HepG2 (cell line): ENCODE measurements around the gene CS. TPM values are rescaled to one million over a fixed set of nuclear protein-coding genes. Genes with fewer than 3 reads are reported as not detected.

Source experiments
- BCL3 ChIP-seq: sonication (generic); formaldehyde crosslinking; IDR thresholded peaks from 2 replicates; pipeline ENCODE4 v1.5.1; 2020; ENCODE audit warnings: mild to moderate bottlenecking, missing genetic modification reagents, moderate library complexity
- FOXO1 ChIP-seq: sonication (generic); formaldehyde crosslinking; IDR thresholded peaks from 2 replicates; pipeline ENCODE4 v1.4.0; 2020; ENCODE audit warnings: missing genetic modification reagents
- GLI4 ChIP-seq: sonication (generic); formaldehyde crosslinking; IDR thresholded peaks from 2 replicates; pipeline ENCODE4 v1.5.1; 2020; ENCODE audit warnings: missing genetic modification reagents, mild to moderate bottlenecking, moderate library complexity, borderline replicate concordance
- IRF2 ChIP-seq: IDR thresholded peaks from 2 replicates; pipeline ENCODE4 v1.6.1; 2018; ENCODE audit warnings: missing genetic modification reagents, missing compliant biosample characterization
- KLF16 ChIP-seq, 2 experiments: sonication (generic) in 1 of 2; formaldehyde crosslinking in 1 of 2; IDR thresholded peaks; 2 replicates each; pipeline versions ENCODE4 v1.6.1 to v1.8.0; 2016 to 2023; ENCODE audit warnings: missing genetic modification reagents in 2 of 2, missing compliant biosample characterization in 1 of 2
- PAXIP1 ChIP-seq: sonication (generic); formaldehyde crosslinking; conservative IDR thresholded peaks from 2 replicates; pipeline ENCODE4 v1.4.0; 2020; ENCODE audit warnings: mild to moderate bottlenecking, missing genetic modification reagents, moderate library complexity
- PRDM15 ChIP-seq: sonication (generic); formaldehyde crosslinking; IDR thresholded peaks from 2 replicates; pipeline ENCODE4 v1.4.0; 2020; ENCODE audit warnings: missing genetic modification reagents
- PRDM4 ChIP-seq: sonication (generic); formaldehyde crosslinking; IDR thresholded peaks from 2 replicates; pipeline ENCODE4 v1.9.0; 2021; ENCODE audit warnings: missing genetic modification reagents, borderline replicate concordance
- TEAD2 ChIP-seq: sonication (generic); formaldehyde crosslinking; IDR thresholded peaks from 2 replicates; pipeline ENCODE4 v1.9.0; 2021; ENCODE audit warnings: missing genetic modification reagents
- ZBTB1 ChIP-seq: sonication (generic); formaldehyde crosslinking; IDR thresholded peaks from 2 replicates; pipeline ENCODE4 v1.4.0; 2020; ENCODE audit warnings: missing genetic modification reagents, borderline replicate concordance
- ZNF564 ChIP-seq: sonication (generic); formaldehyde crosslinking; IDR thresholded peaks from 2 replicates; pipeline ENCODE4 v1.8.1; 2023; ENCODE audit warnings: mild to moderate bottlenecking, missing genetic modification reagents
- ZNF740 ChIP-seq: sonication (generic); formaldehyde crosslinking; IDR thresholded peaks from 2 replicates; pipeline ENCODE4 v1.4.0; 2020; ENCODE audit warnings: missing genetic modification reagents
- polyA plus RNA-seq, 8 experiments: library from polyadenylated mRNA; depleted of rRNA in 3 of 8; stranded (reverse) in 7 of 8; unstranded in 1 of 8; fragments of >200 nt; fragmentation: Illumina TruSeq in 4 of 8; extraction: Trizol in 4 of 8; gene quantifications; 2 replicates each; pipeline versions ENCODE4 v1.2.1 to v1.2.3, GENCODE V29; 2011 to 2016; ENCODE audit warnings: low read depth in 4 of 8, missing spikeins in 1 of 8, mixed read lengths in 1 of 8; ENCODE audit not compliant: insufficient read depth in 1 of 8
- total RNA-seq, 5 experiments: library from RNA; depleted of rRNA; stranded (reverse); fragments of >200 nt; fragmentation: Illumina TruSeq; extraction: Trizol; gene quantifications; 2 replicates each; pipeline ENCODE4 v1.2.3, GENCODE V29; 2016; ENCODE audit warnings: low read depth in 1 of 5

The CS gene
- total and polyA plus RNA-seq, 2 of the 13 experiments (the other 11 are each of a cell fraction or from before 2014, with no cell fraction given), result 173 to 175 TPM

GRCh38 chr12:56315249-56315621 lies 15.1 kb upstream of the CS start (continued):
- TF ChIP-seq PRDM15 (CRISPR knock-in tag), result no peak
- no peak for TF ChIP-seq TEAD2 (CRISPR knock-in tag)
- TF ChIP-seq ZBTB1, result no peak
- TF ChIP-seq ZNF740 (CRISPR knock-in tag), result 0 out of 2 replicates have a peak, but pooled peaks have one; percentile 44
- TF ChIP-seq IRF2 (CRISPR knock-in tag), result no peak
- no peak for TF ChIP-seq GLI4
- TF ChIP-seq PAXIP1, result no peak
- TF ChIP-seq FOXO1 (CRISPR knock-in tag), result no peak
- TF ChIP-seq KLF16 (CRISPR knock-in tag; IDR thresholded peaks at IDR 0.05), result no peak
- TF ChIP-seq ZNF564 (CRISPR knock-in tag), result 0 out of 2 replicates have a peak, but pooled peaks have one; percentile 14
- 0 out of 2 replicates have a peak, but pooled peaks have one; percentile 9 for TF ChIP-seq PRDM4
- TF ChIP-seq BCL3 (CRISPR knock-in tag), result peak; percentile 18; the same call in 1 of the 2 replicates
